Measurements from ENCODE around the gene EIF5A. TPM values are rescaled to one million over a fixed set of nuclear protein-coding genes. Genes with fewer than 3 reads are reported as not detected.

Gene EIF5A
- total RNA-seq, 1 experiment from 2014 or later: 1,147 TPM

GRCh38 chr17:7309628-7310027, 2.2 kb downstream of the EIF5A start:
- DNase-seq (ENCODE audit: low spot score): no peak
- in situ Hi-C loops (cut with HindIII; ENCODE audit: low sequenced_read_pairs): no loop called here

GRCh38 chr17:7311110-7311705, 3.8 kb downstream of the EIF5A start:
- in situ Hi-C loops (cut with HindIII; ENCODE audit: low sequenced_read_pairs): no loop called here
- DNase-seq (ENCODE audit: low spot score): no peak

- no peak for DNase-seq (ENCODE audit: low spot score)
- in situ Hi-C loops (cut with HindIII; ENCODE audit: low sequenced_read_pairs): no loop called here
Measured at GRCh38 chr17:7312432-7313087, 5.1 kb downstream of the EIF5A start.

GRCh38 chr17:7313088-7313889, 5.9 kb downstream of the EIF5A start:
- peak; percentile 14 for DNase-seq (ENCODE audit: low spot score)
- in situ Hi-C loops (cut with HindIII; ENCODE audit: low sequenced_read_pairs): no loop called here

- in situ Hi-C loops (cut with HindIII; ENCODE audit: low sequenced_read_pairs): no loop called here
- DNase-seq (ENCODE audit: low spot score): no peak
Measured at GRCh38 chr17:7313890-7314718, 6.7 kb downstream of the EIF5A start.

DNA sequence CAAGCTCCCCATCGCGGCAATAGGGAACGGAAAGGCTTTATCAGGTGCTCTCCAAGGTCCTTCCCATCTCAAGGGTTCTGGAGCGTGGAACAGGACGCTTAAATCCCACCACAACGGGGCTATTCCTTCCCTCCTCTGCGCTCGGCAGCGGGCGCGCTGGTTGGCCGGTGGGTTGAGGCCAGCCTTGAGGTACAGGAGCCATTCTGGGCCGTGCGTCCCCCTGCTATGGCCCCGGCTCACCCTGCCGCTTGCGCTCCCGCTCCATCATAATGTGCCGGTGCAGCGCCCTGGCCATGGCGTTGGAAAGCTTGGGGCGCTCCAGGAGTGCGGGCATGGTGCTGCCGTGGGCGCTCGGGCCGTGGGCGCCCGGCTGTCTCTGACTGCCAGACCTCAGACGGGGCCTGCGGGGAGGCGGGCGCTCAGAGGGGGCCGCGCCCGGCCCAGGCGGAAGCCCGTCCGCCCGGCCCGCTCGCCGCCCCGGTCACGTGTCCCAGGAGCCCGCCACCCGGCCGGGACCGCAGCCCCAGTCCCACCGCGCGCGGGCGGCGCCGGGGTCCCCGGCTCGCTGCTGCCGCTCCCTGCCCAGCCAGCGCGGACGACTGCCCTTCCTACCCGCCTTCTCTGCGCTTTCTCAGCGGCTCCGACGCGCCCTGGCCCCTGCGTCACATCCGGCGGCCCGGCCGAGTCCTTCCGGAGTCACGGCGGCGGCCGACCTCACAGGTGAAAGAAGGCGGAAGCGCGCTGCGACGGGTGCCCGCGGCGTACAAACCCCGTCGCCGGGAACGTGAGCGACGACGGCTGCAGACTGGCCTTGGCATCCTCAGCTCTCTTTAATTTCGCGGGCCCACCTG, 7.5 kb downstream of the EIF5A start, which contains the start of gene GPS2:
Gene GPS2 (minus strand): TSS at position 642 of the 851 bp plus-strand sequence. CDS start 308 bp downstream, at position 334.
- peak; percentile 86 for DNase-seq (ENCODE audit: low spot score)
- in situ Hi-C loops (cut with HindIII; ENCODE audit: low sequenced_read_pairs): no loop called here

DNA sequence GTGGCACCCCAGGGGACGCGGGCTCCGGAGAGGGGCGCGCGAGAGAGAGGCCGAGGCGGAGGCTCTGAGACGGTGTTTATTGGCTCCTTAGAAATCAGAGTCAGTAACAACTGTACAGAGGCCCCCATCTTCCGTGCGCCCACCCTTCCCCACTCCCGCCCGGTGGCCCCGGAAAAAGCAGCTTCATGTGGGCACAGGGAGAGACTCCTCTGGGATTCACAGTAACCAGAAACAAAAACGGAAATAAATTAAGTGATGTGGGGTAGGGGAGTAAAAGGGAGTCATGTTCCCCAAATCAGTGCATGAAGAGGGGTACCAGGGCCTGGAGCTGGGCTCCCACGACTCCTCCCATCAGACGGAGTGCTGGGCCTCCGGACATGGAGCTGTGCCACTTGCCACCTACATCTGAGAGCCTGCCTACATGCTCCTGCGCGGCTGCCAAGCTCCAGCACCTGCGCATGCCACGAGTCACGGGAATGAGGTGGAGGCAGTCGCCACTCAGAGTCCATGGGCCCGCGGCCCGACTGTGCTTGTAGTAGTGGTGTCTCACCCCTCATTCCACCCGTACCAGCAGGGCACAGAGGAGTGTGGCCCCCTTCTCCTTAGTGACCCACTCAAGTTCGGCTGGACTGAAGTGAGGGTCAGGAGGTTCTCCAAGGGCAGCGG, 8.3 kb downstream of the EIF5A start:
- in situ Hi-C loops (cut with HindIII; ENCODE audit: low sequenced_read_pairs): no loop called here
- no peak for DNase-seq (ENCODE audit: low spot score)

GRCh38 chr17:7317161-7317803, 9.9 kb downstream of the EIF5A start:
- no peak for DNase-seq (ENCODE audit: low spot score)
- in situ Hi-C loops (cut with HindIII; ENCODE audit: low sequenced_read_pairs): no loop called here

- in situ Hi-C loops (cut with HindIII; ENCODE audit: low sequenced_read_pairs): no loop called here
- DNase-seq (ENCODE audit: low spot score): no peak
Measured at GRCh38 chr17:7318121-7318860, 10.9 kb downstream of the EIF5A start.

DNA sequence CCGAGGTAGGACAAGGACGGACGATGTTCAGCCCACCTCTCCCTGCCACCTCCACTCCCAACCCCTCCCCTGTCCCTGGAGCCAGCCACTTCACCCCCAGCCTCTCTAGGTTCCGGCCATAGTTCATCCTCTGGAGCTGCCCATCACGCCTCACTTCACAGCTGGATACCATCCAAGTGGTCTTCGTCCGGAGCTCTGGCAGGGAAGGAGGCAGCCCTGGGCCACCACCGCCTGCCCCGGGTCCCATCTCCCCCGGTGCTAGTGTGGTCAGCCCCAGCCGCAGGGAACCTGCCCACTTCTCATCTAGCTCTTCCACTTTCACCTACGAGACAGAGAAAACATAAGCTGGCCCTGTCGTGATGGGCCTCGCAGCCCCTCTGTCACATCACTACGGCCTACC, 14.0 kb downstream of the EIF5A start:
- DNase-seq (ENCODE audit: low spot score): no peak
- in situ Hi-C loops (cut with HindIII; ENCODE audit: low sequenced_read_pairs): loop anchor here (10.0 kb wide), 1 partner anchor 97 kb away; no protein-coding TSS in a partner anchor

DNA sequence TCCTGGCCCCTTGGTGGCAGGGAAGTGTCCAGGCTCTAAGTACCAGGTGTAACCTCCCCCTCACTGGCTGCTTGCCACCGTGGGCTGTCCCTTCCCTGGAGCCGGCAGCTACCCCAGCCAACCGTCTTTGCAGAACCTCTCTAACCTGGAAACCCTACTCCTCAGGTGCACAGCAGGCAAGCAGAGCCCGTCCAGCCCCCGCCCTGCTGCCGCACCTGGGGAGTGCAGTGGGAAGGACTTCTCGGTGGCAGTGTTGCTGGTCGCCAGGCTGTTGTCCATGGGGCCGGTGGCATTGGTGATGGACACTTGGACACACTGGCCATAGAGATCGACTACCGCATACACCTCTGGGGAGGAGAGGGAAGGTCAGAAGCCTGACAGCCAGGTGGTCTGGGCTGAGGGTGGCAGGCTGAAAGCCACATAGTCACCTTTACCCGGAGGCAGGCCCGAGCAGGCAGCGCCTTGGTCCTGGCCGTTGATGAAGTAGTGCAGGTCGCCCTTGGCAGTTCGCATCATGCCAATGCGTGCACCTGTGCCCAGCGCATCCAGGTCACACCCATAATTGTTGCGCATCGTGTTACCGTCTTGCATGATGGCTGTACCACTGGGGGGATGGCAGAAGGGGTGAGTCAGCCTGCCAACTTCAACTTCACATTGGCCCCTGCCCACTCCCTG, 15.2 kb downstream of the EIF5A start:
- in situ Hi-C loops (cut with HindIII; ENCODE audit: low sequenced_read_pairs): loop anchor here (10.0 kb wide), 1 partner anchor 98 kb away; no protein-coding TSS in a partner anchor
- no peak for DNase-seq (ENCODE audit: low spot score)

GRCh38 chr17:7323731-7324437, 16.5 kb downstream of the EIF5A start:
- in situ Hi-C loops (cut with HindIII; ENCODE audit: low sequenced_read_pairs): loop anchor here (10.0 kb wide), 1 partner anchor 99 kb away; no protein-coding TSS in a partner anchor
- DNase-seq (ENCODE audit: low spot score): no peak

GRCh38 chr17:7324438-7324779, 17.0 kb downstream of the EIF5A start:
- in situ Hi-C loops (cut with HindIII; ENCODE audit: low sequenced_read_pairs): loop anchor here (10.0 kb wide), 1 partner anchor 100 kb away; no protein-coding TSS in a partner anchor
- DNase-seq (ENCODE audit: low spot score): no peak

DNA sequence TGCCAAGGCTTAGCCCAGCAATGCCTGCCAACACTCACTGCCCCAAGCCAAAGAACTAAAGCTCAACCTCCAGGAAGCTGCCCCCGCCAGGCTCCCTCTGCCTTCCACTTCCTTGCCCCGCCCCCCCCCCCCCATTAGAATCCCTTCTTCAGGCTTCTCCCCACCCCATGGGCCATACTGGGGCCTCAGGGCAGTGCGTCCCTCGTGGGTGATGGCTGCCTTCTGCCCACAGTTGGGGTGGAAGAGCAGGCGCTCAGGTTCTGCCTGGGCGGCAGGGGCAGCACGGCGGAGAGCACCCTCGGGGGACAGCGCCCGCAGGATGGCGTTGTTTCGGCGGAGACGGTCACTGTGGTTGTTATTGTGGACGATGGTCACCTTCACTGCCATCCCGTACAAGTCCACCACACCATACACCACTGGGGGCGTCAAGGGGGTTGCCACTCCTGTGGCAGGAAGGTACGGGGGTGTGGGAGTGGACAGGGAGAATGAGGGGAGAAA, 17.7 kb downstream of the EIF5A start:
- DNase-seq (ENCODE audit: low spot score): no peak
- in situ Hi-C loops (cut with HindIII; ENCODE audit: low sequenced_read_pairs): loop anchor here (10.0 kb wide), 1 partner anchor 100 kb away; no protein-coding TSS in a partner anchor

DNA sequence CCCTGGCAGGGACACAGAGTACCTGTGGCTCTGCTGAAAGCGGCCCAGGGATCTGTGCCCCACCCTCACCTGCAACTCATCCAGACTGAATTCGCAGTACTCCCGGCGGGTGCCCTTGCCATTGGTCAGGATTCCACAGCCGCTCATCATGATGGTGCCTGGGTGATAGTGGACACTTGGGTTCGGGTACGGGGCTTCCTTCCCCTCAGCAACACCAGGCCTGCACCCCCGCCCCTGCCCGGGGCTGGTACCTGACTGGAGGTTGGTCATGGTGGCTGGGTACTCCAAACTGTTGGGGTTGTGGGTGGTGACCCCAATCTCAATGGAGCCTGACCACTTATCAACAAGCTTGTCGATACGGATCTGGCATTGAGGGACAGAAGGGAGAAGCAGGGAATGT, 18.8 kb downstream of the EIF5A start:
- DNase-seq (ENCODE audit: low spot score): no peak
- in situ Hi-C loops (cut with HindIII; ENCODE audit: low sequenced_read_pairs): loop anchor here (10.0 kb wide), 1 partner anchor 101 kb away; no protein-coding TSS in a partner anchor
